ENCODE data around the gene AGBL2. TPM values are rescaled to one million over a fixed set of nuclear protein-coding genes. Genes with fewer than 3 reads are reported as not detected.
"Not testable (repeated sequence)": the region's sequence is repeated elsewhere in the genome, so short reads cannot be mapped to it uniquely, and the experiment has no call there.

AGBL2 gene, protein sequence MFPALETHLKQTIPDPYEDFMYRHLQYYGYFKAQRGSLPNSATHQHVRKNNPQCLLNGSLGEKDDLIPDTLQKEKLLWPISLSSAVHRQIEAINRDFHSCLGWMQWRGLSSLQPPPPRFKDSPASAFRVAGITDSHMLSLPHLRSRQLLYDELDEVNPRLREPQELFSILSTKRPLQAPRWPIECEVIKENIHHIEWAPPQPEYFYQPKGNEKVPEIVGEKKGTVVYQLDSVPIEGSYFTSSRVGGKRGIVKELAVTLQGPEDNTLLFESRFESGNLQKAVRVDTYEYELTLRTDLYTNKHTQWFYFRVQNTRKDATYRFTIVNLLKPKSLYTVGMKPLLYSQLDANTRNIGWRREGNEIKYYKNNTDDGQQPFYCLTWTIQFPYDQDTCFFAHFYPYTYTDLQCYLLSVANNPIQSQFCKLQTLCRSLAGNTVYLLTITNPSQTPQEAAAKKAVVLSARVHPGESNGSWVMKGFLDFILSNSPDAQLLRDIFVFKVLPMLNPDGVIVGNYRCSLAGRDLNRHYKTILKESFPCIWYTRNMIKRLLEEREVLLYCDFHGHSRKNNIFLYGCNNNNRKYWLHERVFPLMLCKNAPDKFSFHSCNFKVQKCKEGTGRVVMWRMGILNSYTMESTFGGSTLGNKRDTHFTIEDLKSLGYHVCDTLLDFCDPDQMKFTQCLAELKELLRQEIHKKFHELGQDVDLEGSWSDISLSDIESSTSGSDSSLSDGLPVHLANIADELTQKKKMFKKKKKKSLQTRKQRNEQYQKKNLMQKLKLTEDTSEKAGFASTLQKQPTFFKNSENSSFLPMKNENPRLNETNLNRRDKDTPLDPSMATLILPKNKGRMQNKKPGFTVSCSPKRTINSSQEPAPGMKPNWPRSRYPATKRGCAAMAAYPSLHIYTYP
- total RNA-seq = 4.2 and 4.5 TPM in 2 replicates

DNA sequence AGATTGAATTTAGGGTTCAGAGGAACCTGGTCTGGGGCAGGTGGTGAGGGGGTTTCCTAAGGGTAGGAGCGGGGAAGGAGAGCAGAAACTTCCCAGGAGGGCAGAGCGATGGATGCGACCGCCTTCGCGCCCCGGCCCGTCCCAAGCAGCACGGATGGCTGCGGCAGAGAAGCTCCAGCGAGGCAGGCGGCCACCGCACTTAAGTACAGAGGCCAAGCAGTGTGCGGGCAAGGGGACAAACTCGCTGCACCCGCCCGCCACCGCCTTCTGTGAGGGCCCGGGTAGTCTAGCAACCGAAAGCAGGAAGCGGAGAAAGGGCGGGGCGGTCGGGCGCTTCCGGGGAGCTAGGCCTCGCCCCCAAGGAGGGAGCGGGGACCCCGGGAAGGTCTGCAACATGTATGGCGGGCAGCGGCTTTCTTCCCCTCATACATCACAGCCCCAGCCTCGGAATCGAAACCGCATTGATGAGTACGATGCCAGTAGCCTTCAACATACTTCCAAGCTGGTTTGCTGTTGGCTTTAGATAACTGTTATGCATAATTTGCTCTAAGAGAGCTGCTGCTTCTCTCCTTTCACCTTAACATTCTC is at the start of gene AGBL2:
Gene AGBL2, minus strand, starts transcription at position 288 of the 588 bp plus-strand sequence. CDS start 719 bp downstream, outside the sequence.
- intact Hi-C loops (cut with micrococcal nuclease) = loop anchor here (1.0 to 2.0 kb wide), 4 partner anchors 52 to 132 kb away; partner anchors contain the start of genes FNBP4 and MTCH2
- DNase-seq = peak; percentile 97
- Mint-ChIP-seq H3K27ac (peak within 1 kb of the TSS; percentile 94), H3K9me3 (no peaks in the 10 kb centered on the region), H3K4me1 (peaks cover 18% of the 10 kb centered on the region), H3K4me3 (peak within 1 kb of the TSS; percentile 91), H3K36me3 (ENCODE audit: low read depth) (peaks cover 30% of the 10 kb centered on the region), H3K27me3 (no peaks in the 10 kb centered on the region)

DNA sequence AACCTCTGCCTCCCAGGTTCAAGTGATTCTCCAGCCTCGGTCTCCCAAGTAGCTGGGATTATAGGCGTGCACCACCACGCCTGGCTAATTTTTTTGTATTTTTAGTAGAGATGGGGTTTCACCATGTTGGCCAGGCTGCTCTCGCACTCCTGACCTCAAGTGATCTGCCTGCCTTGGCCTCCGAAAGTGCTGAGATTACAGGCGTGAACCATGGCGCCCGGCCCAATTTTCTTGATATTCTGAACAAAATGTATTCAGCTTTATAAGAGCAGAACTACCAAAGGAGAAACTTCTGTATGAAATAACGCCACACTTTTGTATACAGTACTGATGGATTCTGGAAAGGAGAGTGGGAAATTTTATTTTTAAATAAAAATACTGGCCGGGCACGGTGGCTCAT is 44.1 kb upstream of the AGBL2 start:
- peaks cover 73% of the 10 kb centered on the region for H3K36me3 Mint-ChIP-seq (ENCODE audit: low read depth)
- intact Hi-C loops (cut with micrococcal nuclease) = not testable (repeated sequence)

DNA sequence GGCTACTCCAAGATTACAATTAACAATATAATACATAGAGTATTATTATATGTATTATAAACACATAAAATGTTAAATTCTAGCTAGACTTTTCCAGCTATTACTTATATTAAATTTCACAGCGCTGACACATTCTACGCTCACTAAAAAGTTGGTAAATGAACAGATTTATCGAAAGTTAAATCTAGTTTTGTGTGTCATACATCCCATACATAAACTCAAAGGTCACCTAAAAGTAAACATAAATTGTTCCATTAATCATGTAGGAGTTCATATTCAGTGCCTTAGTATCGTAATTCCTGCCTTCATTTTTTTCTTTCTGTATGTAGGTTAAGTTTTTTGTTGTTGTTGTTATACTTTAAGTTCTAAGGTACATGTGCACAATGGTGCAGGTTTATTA is 41.0 kb upstream of the AGBL2 start:
- no peaks in the 10 kb centered on the region for H3K9me3 Mint-ChIP-seq
- intact Hi-C loops (cut with micrococcal nuclease) = no loop called here
- H3K27me3 Mint-ChIP-seq = no peaks in the 10 kb centered on the region
- peaks cover 70% of the 10 kb centered on the region for H3K36me3 Mint-ChIP-seq (ENCODE audit: low read depth)
- H3K4me1 Mint-ChIP-seq = peaks cover 3% of the 10 kb centered on the region
- no peak overlapping the region for H3K4me3 Mint-ChIP-seq
- no peak for DNase-seq
- no peak overlapping the region for H3K27ac Mint-ChIP-seq

More for the DNA sequence above, 44.1 kb upstream of the AGBL2 start:
- not testable (repeated sequence) for H3K27me3 Mint-ChIP-seq, DNase-seq, H3K27ac Mint-ChIP-seq, H3K4me1 Mint-ChIP-seq, H3K4me3 Mint-ChIP-seq, H3K9me3 Mint-ChIP-seq

DNA sequence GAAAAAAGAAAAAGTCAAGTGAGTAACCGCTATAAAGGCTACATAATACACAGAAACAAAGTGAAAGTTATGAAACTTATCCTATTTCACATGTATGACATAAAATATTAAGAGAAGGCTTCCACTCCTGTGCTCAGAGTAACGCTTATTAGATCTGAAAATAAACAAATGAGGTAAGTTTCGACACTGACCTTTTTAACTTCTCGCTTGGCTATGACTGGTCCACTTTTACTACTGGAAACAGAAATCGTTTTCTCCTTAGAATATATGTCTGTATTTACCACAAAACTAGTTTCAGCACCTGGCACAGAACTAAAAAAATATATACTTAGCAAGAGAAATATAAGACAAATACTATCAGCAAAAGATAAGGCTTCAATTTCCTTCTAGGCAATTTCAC is 35.6 kb upstream of the AGBL2 start:
- no peak overlapping the region for H3K27ac Mint-ChIP-seq
- no peaks in the 10 kb centered on the region for H3K9me3 Mint-ChIP-seq
- no peaks in the 10 kb centered on the region for H3K27me3 Mint-ChIP-seq
- peaks cover 56% of the 10 kb centered on the region for H3K36me3 Mint-ChIP-seq (ENCODE audit: low read depth)
- H3K4me1 Mint-ChIP-seq = peaks cover 3% of the 10 kb centered on the region
- intact Hi-C loops (cut with micrococcal nuclease) = no loop called here
- no peak overlapping the region for H3K4me3 Mint-ChIP-seq
- DNase-seq = no peak

DNA sequence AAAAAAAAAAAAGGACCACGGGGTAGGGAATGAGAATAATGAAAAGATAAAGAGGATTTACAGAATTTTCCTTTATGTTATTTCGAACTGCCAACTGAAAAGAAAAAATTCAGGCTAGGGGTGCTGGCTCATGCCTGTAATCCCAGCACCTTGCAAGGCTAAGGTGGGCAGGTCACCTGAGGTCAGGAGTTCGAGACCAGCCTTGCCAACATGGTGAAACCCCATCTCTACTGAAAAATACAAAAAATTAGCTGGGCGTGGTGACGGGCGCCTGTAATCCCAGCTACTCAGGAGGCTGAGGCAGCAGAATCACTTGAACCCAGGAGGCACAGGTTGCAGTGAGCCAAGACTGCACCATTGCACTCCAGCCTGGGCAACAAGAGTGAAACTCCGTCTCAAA is 27.3 kb upstream of the AGBL2 start:
- intact Hi-C loops (cut with micrococcal nuclease); H3K4me3 Mint-ChIP-seq; H3K4me1 Mint-ChIP-seq; H3K27me3 Mint-ChIP-seq; DNase-seq; H3K27ac Mint-ChIP-seq; H3K9me3 Mint-ChIP-seq: not testable (repeated sequence)
- peaks cover 65% of the 10 kb centered on the region for H3K36me3 Mint-ChIP-seq (ENCODE audit: low read depth)

DNA sequence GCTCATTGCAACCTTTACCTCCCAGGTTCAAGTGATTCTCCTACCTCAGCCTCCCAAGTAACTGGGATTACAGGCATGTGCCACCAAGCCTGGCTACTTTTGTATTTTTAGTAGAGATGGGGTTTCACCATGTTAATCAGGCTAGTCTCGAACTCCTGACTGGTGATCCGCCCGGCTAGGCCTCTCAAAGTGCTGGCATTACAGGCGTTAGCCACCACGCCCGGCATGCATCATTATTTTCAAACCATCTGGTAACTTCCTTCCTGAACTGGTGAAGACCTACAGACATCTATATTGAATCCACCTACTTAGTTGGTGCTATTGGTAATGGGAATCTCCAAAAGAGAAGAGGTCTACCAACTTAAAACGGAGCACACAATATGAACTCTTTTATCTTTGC is 22.6 kb upstream of the AGBL2 start:
- intact Hi-C loops (cut with micrococcal nuclease); DNase-seq; H3K4me1 Mint-ChIP-seq; H3K9me3 Mint-ChIP-seq; H3K4me3 Mint-ChIP-seq; H3K27ac Mint-ChIP-seq; H3K27me3 Mint-ChIP-seq: not testable (repeated sequence)
- peaks cover 56% of the 10 kb centered on the region for H3K36me3 Mint-ChIP-seq (ENCODE audit: low read depth)

DNA sequence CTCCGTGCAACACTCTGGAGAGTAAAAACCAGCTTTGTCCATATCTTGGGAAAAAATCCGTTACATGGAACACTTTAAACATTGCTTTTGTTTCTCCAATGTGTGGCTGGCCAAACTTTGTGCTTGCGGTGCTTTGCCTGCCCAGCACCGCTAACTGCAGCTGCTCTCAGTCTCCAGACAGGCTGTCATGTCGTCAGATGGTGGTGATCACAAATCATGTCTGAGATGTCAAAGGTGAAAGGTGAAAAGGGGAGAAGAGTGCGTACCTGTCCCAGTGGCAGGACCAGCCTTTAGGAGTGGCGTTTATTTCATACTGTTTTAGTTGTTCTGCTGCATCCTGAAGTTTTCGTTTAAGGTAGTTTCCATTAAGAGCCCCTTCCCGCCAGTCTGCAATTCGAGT is 17.1 kb upstream of the AGBL2 start:
- intact Hi-C loops (cut with micrococcal nuclease) = no loop called here

DNA sequence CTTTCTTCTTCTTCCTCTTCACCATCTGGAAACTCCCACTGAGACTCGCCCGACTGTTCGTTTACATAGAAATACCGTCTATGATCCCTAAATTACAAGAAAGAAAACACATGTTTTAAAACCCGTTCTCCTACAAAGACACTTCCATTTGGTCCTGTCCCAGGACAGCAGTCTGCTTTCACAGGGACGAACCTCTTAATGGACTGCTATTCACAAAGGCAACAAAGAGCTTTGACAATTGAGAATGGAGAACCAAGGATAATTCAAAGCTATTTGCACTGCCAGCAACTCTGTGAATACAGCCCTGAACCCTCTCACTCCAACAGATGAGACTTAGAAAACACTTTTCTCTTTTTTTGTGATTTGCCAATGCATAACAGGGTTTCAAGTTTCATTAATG is 16.3 kb upstream of the AGBL2 start:
- Mint-ChIP-seq H3K36me3 (ENCODE audit: low read depth) (peaks cover 70% of the 10 kb centered on the region), H3K27ac (no peak overlapping the region), H3K4me3 (no peak overlapping the region), H3K27me3 (no peaks in the 10 kb centered on the region), H3K9me3 (no peaks in the 10 kb centered on the region), H3K4me1 (peaks cover 4% of the 10 kb centered on the region)
- no peak for DNase-seq
- intact Hi-C loops (cut with micrococcal nuclease) = no loop called here

More for the DNA sequence above, 17.1 kb upstream of the AGBL2 start:
- Mint-ChIP-seq H3K27ac (no peak overlapping the region), H3K4me1 (peaks cover 4% of the 10 kb centered on the region), H3K4me3 (no peak overlapping the region), H3K9me3 (no peaks in the 10 kb centered on the region), H3K27me3 (no peaks in the 10 kb centered on the region), H3K36me3 (ENCODE audit: low read depth) (peaks cover 75% of the 10 kb centered on the region)
- DNase-seq = no peak

DNA sequence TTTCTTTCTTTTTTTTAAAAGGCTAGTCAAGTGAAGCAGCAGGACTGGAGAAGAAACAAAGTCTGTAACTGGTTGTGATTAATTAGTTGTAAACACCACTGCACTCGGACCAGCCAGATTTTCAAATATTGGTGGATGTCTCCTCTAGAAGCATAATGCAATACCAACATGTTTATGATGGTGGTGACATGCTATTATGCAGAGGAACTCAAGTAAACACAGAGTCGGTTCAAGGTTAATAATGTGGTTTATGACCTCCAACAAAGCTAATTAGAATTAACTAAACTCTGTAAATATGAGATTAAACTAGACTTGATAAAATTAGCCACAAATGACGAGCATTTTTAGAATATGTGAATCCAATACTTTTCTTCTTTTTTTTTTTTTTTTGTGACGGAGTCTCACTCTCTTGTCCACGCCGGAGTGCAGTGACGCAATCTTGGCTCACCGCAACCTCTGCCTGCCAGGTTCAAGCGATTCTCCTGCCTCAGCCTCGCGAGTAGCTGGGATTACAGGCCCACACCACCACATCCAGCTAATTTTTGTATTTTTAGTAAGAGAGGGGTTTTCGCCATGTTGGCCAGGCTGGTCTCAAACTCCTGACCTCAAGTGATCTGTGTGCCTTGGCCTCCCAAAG is 11.8 kb upstream of the AGBL2 start:
- Mint-ChIP-seq H3K27ac (no peak overlapping the region), H3K4me3 (no peak overlapping the region), H3K4me1 (peaks cover 2% of the 10 kb centered on the region), H3K27me3 (no peaks in the 10 kb centered on the region), H3K9me3 (no peaks in the 10 kb centered on the region), H3K36me3 (ENCODE audit: low read depth) (peaks cover 76% of the 10 kb centered on the region)
- intact Hi-C loops (cut with micrococcal nuclease) = no loop called here
- DNase-seq = no peak

DNA sequence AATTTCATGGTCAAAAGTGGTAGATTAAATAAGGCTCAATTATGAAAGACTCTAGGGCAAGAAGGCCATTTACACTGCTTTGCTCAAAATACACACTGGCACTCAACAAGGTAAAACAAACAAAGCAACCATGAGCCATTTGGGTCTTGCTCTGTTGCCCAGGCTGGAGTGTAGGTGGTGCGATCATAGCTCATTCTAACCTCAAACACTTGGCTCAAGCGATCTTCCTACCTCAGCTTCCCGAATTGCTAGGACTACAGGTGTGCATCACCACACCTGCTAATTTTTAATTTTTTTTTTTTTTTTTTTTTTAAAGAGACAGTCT is 10.9 kb upstream of the AGBL2 start:
- no peak overlapping the region for H3K4me3 Mint-ChIP-seq
- intact Hi-C loops (cut with micrococcal nuclease) = no loop called here
- H3K4me1 Mint-ChIP-seq = no peaks in the 10 kb centered on the region
- no peaks in the 10 kb centered on the region for H3K27me3 Mint-ChIP-seq
- peak overlapping the region; percentile 35 for H3K27ac Mint-ChIP-seq
- no peaks in the 10 kb centered on the region for H3K9me3 Mint-ChIP-seq
- no peak for DNase-seq
- peaks cover 72% of the 10 kb centered on the region for H3K36me3 Mint-ChIP-seq (ENCODE audit: low read depth)

DNA sequence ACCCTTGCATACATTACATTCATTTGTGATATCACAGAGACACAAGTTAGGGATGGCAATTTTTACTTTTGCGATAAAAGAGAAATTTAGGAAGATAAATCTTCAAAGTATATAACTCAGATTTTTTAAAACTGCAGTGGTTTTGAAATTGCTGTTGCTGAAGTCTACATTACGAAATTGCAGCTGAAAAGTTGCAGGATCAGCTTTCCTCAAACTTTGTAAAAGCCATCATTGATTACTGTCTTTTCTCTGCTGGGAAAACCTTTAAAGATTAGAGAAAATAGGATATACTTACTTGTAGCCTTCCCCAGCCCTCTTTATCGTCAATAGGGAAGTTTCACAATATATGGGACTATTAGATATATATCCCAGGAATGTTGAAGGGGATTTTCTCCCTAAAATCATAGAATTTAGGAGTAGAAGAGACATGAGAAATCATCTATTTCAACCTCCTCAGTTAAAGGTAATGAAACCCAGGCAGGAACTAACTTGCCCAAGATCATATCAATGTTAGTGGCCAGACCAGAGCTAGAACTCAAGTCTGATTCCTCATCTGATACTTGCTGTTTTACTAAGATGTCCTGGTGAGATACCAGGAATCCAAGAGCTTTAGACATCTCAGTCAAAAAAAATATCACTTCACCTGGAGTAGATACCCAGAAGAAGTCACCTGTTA is 10.4 kb upstream of the AGBL2 start:
- no peak for DNase-seq
- peak overlapping the region; percentile 35 for H3K27ac Mint-ChIP-seq

DNA sequence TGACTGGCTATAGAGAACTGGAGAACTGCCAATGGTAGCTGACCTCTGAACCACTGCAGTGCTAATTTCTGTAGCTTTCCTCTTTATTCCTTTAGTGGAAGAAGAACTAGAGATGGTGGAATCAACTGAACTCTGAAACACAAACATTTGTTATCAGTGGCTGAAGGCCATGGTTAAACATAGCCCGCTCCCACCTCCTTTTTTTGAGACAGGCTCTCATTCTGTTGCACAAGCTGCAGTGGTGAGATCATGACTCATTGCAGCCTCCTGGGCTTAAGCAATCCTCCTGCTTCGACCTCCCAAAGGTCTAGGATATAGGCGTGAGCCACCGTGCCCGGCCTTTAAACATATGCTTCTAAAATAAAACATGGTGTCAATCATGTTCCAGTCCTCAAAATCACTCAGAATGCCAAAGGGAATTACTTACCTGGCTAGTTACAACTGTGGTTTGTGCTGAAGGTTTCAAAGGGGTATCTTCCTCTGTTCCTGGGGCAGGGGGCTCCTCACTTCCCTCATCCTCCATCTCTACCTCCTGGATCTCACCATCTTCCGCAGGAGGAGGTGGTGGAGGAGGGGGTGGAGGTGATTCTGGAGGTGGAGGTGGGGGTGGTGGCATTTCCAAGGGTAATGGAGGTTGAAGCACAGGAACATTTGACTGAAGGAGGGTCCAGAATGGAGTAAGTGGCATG is 9.0 kb upstream of the AGBL2 start:
- Mint-ChIP-seq H3K4me3 (no peak overlapping the region), H3K9me3 (no peaks in the 10 kb centered on the region), H3K27ac (no peak overlapping the region), H3K4me1 (no peaks in the 10 kb centered on the region), H3K27me3 (no peaks in the 10 kb centered on the region), H3K36me3 (ENCODE audit: low read depth) (peaks cover 64% of the 10 kb centered on the region)
- DNase-seq = no peak
- intact Hi-C loops (cut with micrococcal nuclease) = no loop called here

More for the DNA sequence above, 10.4 kb upstream of the AGBL2 start:
- Mint-ChIP-seq H3K9me3 (no peaks in the 10 kb centered on the region), H3K27me3 (no peaks in the 10 kb centered on the region), H3K4me3 (no peak overlapping the region), H3K36me3 (ENCODE audit: low read depth) (peaks cover 69% of the 10 kb centered on the region), H3K4me1 (no peaks in the 10 kb centered on the region)
- intact Hi-C loops (cut with micrococcal nuclease) = no loop called here

DNA sequence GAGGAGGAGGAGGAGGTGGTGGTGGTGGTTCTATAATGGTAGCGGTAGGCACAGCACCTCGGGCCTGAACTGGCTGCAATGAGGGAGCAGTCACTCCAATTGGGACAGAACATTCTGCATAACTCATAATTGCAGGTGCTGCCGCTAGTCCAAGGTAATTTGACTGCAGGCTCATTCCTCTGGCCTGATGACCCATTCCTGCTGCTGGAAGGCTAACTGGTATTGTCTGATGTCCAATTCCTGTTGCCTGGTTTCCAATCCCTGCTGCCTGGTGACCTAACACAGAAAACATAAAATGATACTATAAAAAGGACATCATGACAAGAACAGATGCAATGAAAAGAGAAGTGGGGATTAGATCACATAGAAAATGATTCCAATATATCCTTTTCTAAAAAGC is 7.9 kb upstream of the AGBL2 start:
- no peak overlapping the region for H3K4me3 Mint-ChIP-seq
- peaks cover 60% of the 10 kb centered on the region for H3K36me3 Mint-ChIP-seq (ENCODE audit: low read depth)
- DNase-seq = no peak
- H3K4me1 Mint-ChIP-seq = no peaks in the 10 kb centered on the region
- H3K27me3 Mint-ChIP-seq = no peaks in the 10 kb centered on the region
- no peaks in the 10 kb centered on the region for H3K9me3 Mint-ChIP-seq
- intact Hi-C loops (cut with micrococcal nuclease) = no loop called here
- no peak overlapping the region for H3K27ac Mint-ChIP-seq
